ENCODE data around the gene ADPRHL1.

ADPRHL1 gene

GRCh38 chr13:113400621-113401451 lies 52.5 kb downstream of the ADPRHL1 start:
- H3K27ac ChIP-seq = no peak overlapping the region
- no peak for TF ChIP-seq CTCF (conservative IDR thresholded peaks at IDR 0.05; ENCODE audit: low read depth)
- ChIA-PET CTCF (interaction anchor here (0.6 kb wide), 1 partner anchor 59 kb away, joined by 6 read pairs; no protein-coding TSS in a partner anchor), POLR2A (ENCODE audit: low non-redundant PET) (interaction anchor here (0.9 kb wide), 1 partner anchor 134 kb away, joined by 4 read pairs; no protein-coding TSS in a partner anchor)
- no peak for DNase-seq (ENCODE audit: low spot score)

- DNase-seq (ENCODE audit: low spot score) = no peak
- TF ChIP-seq CTCF (conservative IDR thresholded peaks at IDR 0.05; ENCODE audit: low read depth) = no peak
- POLR2A ChIA-PET (ENCODE audit: low non-redundant PET) = no interaction called here
- no peak overlapping the region for H3K27ac ChIP-seq
- CTCF ChIA-PET = no interaction called here
These were observed 53.5 kb downstream of the ADPRHL1 start for GRCh38 chr13:113399755-113400149.

- no peak for DNase-seq (ENCODE audit: low spot score)
- CTCF ChIA-PET = interaction anchor here (0.6 kb wide), 1 partner anchor 87 kb away, joined by 4 read pairs; no protein-coding TSS in a partner anchor
- POLR2A ChIA-PET (ENCODE audit: low non-redundant PET) = no interaction called here
- no peak for TF ChIP-seq CTCF (conservative IDR thresholded peaks at IDR 0.05; ENCODE audit: low read depth)
- no peak overlapping the region for H3K27ac ChIP-seq
These were observed 54.1 kb downstream of the ADPRHL1 start for GRCh38 chr13:113398963-113399754.

GRCh38 chr13:113397608-113398425 lies 55.5 kb downstream of the ADPRHL1 start:
- CTCF ChIA-PET = interaction anchor here (0.5 kb wide), 1 partner anchor 122 kb away, joined by 3 read pairs; no protein-coding TSS in a partner anchor
- no peak for TF ChIP-seq CTCF (conservative IDR thresholded peaks at IDR 0.05; ENCODE audit: low read depth)
- POLR2A ChIA-PET (ENCODE audit: low non-redundant PET) = no interaction called here

GRCh38 chr13:113394339-113394640 lies 59.0 kb downstream of the ADPRHL1 start:
- peak; percentile 70 for TF ChIP-seq CTCF (conservative IDR thresholded peaks at IDR 0.05; ENCODE audit: low read depth)
- H3K27ac ChIP-seq = no peak overlapping the region
- POLR2A ChIA-PET (ENCODE audit: low non-redundant PET) = no interaction called here
- CTCF ChIA-PET = interaction anchor here (0.7 to 1.0 kb wide), 5 partner anchors 35 to 456 kb away, joined by 3 to 5 read pairs (median 3); no protein-coding TSS in a partner anchor
- DNase-seq (ENCODE audit: low spot score) = no peak

More at GRCh38 chr13:113397608-113398425, 55.5 kb downstream of the ADPRHL1 start:
- DNase-seq (ENCODE audit: low spot score) = no peak
- H3K27ac ChIP-seq = no peak overlapping the region

Data from RWPE1 (cell line).